Mucosa of stomach (tissue), 1 donor: Measurements from ENCODE around the gene TENM3.
"Not testable (repeated sequence)": the region's sequence is repeated elsewhere in the genome, so short reads cannot be mapped to it uniquely, and the experiment has no call there.

ENCODE experiments used
- H3K27me3 ChIP-seq: one replicate; pipeline ENCODE4 v1.7.0; 2013; ENCODE audit warnings: mild to moderate bottlenecking, low read length; ENCODE audit not compliant: control insufficient read depth, insufficient read depth
- H3K36me3 ChIP-seq: one replicate; pipeline ENCODE4 v1.7.0; 2013; ENCODE audit warnings: low read length; ENCODE audit not compliant: control insufficient read depth, insufficient read depth
- H3K4me1 ChIP-seq: one replicate; pipeline ENCODE4 v1.7.0; 2013; ENCODE audit warnings: mild to moderate bottlenecking, low read length; ENCODE audit not compliant: control insufficient read depth, insufficient read depth
- H3K4me3 ChIP-seq: one replicate; pipeline ENCODE4 v1.7.0; 2013; ENCODE audit warnings: low read length
- H3K9ac ChIP-seq: one replicate; pipeline ENCODE4 v1.7.0; 2013; ENCODE audit warnings: mild to moderate bottlenecking, low read length, moderate library complexity
- H3K9me3 ChIP-seq: one replicate; pipeline ENCODE4 v1.7.0; 2013; ENCODE audit warnings: mild to moderate bottlenecking, low read length, moderate library complexity; ENCODE audit not compliant: control insufficient read depth
- donor health status: Pancreatic carcinoma.

TENM3 gene

GRCh38 chr4:182805750-182806149 lies 562.5 kb downstream of the TENM3 start:
- no peak overlapping the region for H3K9ac ChIP-seq
- H3K36me3 ChIP-seq: no peaks in the 10 kb centered on the region
- H3K4me1 ChIP-seq: no peaks in the 10 kb centered on the region
- H3K9me3 ChIP-seq: no peaks in the 10 kb centered on the region
- no peaks in the 10 kb centered on the region for H3K27me3 ChIP-seq
- no peak overlapping the region for H3K4me3 ChIP-seq

- peak overlapping the region; percentile 17 for H3K9ac ChIP-seq
- no peaks in the 10 kb centered on the region for H3K27me3 ChIP-seq
- no peaks in the 10 kb centered on the region for H3K4me1 ChIP-seq
- H3K4me3 ChIP-seq: no peak overlapping the region
- no peaks in the 10 kb centered on the region for H3K36me3 ChIP-seq
- H3K9me3 ChIP-seq: no peaks in the 10 kb centered on the region
These were observed 563.4 kb downstream of the TENM3 start for GRCh38 chr4:182806259-182807252.

GRCh38 chr4:182807346-182807745 lies 564.1 kb downstream of the TENM3 start:
- Histone ChIP-seq H3K27me3 (no peaks in the 10 kb centered on the region), H3K9me3 (no peaks in the 10 kb centered on the region), H3K36me3 (no peaks in the 10 kb centered on the region), H3K9ac (no peak overlapping the region), H3K4me3 (no peak overlapping the region), H3K4me1 (no peaks in the 10 kb centered on the region)

- H3K9ac ChIP-seq: no peak overlapping the region
- no peaks in the 10 kb centered on the region for H3K4me1 ChIP-seq
- no peaks in the 10 kb centered on the region for H3K36me3 ChIP-seq
- H3K4me3 ChIP-seq: no peak overlapping the region
- no peaks in the 10 kb centered on the region for H3K27me3 ChIP-seq
- H3K9me3 ChIP-seq: no peaks in the 10 kb centered on the region
These were observed 564.8 kb downstream of the TENM3 start for GRCh38 chr4:182807767-182808548.

GRCh38 chr4:182808673-182809416 lies 565.6 kb downstream of the TENM3 start:
- no peaks in the 10 kb centered on the region for H3K4me1 ChIP-seq
- H3K9me3 ChIP-seq: no peaks in the 10 kb centered on the region
- no peaks in the 10 kb centered on the region for H3K36me3 ChIP-seq
- H3K27me3 ChIP-seq: no peaks in the 10 kb centered on the region
- H3K4me3 ChIP-seq: no peak overlapping the region
- no peak overlapping the region for H3K9ac ChIP-seq

GRCh38 chr4:182809417-182810102 lies 566.4 kb downstream of the TENM3 start:
- Histone ChIP-seq H3K9ac (no peak overlapping the region), H3K27me3 (no peaks in the 10 kb centered on the region), H3K4me1 (no peaks in the 10 kb centered on the region), H3K4me3 (no peak overlapping the region), H3K9me3 (no peaks in the 10 kb centered on the region), H3K36me3 (no peaks in the 10 kb centered on the region)

GRCh38 chr4:182810103-182810615 lies 567.0 kb downstream of the TENM3 start:
- Histone ChIP-seq H3K4me3 (no peak overlapping the region), H3K4me1 (no peaks in the 10 kb centered on the region), H3K9ac (no peak overlapping the region), H3K9me3 (no peaks in the 10 kb centered on the region), H3K27me3 (no peaks in the 10 kb centered on the region), H3K36me3 (no peaks in the 10 kb centered on the region)

GRCh38 chr4:182812916-182813315 lies 569.7 kb downstream of the TENM3 start:
- no peaks in the 10 kb centered on the region for H3K27me3 ChIP-seq
- H3K4me1 ChIP-seq: no peaks in the 10 kb centered on the region
- H3K9ac ChIP-seq: no peak overlapping the region
- no peaks in the 10 kb centered on the region for H3K36me3 ChIP-seq
- no peaks in the 10 kb centered on the region for H3K9me3 ChIP-seq
- H3K4me3 ChIP-seq: no peak overlapping the region

- not testable (repeated sequence) for H3K4me3 ChIP-seq, H3K4me1 ChIP-seq, H3K9me3 ChIP-seq, H3K36me3 ChIP-seq, H3K9ac ChIP-seq, H3K27me3 ChIP-seq
These were observed 570.9 kb downstream of the TENM3 start for GRCh38 chr4:182814065-182814464.

- Histone ChIP-seq H3K9me3 (no peaks in the 10 kb centered on the region), H3K36me3 (no peaks in the 10 kb centered on the region), H3K4me1 (no peaks in the 10 kb centered on the region), H3K9ac (no peak overlapping the region), H3K4me3 (no peak overlapping the region), H3K27me3 (no peaks in the 10 kb centered on the region)
These were observed 575.9 kb downstream of the TENM3 start for GRCh38 chr4:182818926-182819730.

GRCh38 chr4:182819751-182820150 lies 576.5 kb downstream of the TENM3 start:
- H3K4me3 ChIP-seq: no peak overlapping the region
- no peaks in the 10 kb centered on the region for H3K9me3 ChIP-seq
- H3K36me3 ChIP-seq: no peaks in the 10 kb centered on the region
- no peaks in the 10 kb centered on the region for H3K27me3 ChIP-seq
- H3K9ac ChIP-seq: no peak overlapping the region
- H3K4me1 ChIP-seq: no peaks in the 10 kb centered on the region
